Hematopoietic multipotent progenitor cell treated with erythropoietin and hydrocortisone succinate and interleukin-3 and kit ligand, for 15 days (in vitro differentiated cells): ENCODE results near the gene RAD51B.

Experiments
- DNase-seq: peaks from one replicate; pipeline ENCODE4 v3.0.0-alpha.2; 2015; ENCODE audit warnings: low spot score

Gene RAD51B

DNA sequence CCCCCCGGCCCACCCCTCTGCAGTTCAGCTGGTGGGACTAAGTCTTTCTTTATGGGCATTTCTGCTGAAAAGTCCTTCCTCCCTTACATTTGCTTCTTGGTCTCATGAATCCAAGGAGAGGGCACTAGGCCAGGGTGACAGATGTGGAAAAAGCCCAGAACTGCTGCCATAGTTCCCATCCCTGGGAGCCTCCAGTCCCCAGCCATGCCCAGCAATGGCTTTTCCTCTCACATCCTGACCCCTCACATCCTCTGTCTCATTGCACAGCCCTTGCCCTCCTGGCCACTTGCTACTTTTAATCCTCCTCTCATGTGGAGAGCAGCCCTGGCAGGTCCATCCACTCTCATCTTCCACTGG, 850.8 kb downstream of the RAD51B start:
- no peak for DNase-seq

DNA sequence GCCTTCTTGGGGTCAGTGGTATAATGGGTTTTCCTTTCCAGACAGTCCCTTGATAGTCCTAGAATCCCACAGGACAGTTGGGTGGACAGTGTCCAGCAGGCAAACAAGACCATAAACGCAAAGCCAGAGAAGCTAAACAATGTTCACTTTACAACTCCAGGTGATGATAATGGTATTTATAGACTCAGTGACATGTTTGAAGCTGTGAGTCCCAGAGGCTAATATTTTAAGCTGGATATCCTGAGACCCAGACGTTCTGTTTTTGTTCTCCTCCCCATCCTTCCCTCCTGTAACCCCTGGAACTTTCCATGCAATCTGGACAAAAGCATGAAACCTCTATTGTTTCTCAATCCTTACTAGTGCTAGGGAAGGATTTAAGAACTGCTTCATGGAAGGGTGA, 852.3 kb downstream of the RAD51B start:
- DNase-seq = no peak

DNA sequence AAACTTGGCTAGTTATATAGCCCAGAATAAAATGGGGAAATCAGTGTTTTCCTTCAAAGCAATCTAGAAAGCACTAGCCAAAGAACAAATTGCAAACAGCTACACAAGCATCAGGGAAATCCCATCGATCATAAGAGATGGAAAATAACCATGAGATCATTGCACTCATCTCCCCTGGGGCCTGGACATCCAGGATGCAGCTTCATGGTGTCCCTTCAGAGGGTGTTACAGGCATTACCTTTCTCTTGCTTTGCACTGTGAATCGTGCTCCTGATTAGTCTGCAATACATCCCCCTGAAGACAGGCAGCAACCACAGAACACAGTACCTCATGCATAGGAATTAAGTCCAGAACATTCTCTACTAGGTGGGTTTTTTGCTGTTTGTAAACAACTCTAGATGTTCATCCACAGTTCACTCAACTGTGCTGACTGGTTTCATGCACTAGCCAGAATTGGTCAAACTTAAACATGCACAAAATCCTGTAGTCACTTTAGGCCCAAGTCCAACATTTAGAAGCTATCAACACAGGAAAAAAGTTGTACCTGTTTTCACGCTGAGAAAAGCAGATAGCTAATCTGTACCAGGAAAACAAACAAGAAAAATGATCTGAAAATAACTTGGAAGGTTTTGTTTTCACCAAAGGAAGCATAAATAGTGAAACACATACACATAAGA, 853.2 kb downstream of the RAD51B start:
- no peak for DNase-seq

DNA sequence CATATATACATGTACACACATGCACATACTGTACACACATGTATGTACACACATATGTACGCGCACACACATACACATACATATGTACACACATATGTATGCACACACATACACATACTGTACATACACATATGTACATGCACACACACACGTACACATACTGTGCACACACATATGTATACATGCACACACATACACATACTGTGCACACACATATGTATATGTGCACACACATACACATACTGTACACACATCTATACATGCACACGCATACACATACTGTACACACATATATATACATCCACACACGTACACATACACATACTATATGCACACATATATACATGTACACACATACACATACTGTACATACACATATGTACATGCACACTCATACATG, 853.9 kb downstream of the RAD51B start:
- no peak for DNase-seq

DNA sequence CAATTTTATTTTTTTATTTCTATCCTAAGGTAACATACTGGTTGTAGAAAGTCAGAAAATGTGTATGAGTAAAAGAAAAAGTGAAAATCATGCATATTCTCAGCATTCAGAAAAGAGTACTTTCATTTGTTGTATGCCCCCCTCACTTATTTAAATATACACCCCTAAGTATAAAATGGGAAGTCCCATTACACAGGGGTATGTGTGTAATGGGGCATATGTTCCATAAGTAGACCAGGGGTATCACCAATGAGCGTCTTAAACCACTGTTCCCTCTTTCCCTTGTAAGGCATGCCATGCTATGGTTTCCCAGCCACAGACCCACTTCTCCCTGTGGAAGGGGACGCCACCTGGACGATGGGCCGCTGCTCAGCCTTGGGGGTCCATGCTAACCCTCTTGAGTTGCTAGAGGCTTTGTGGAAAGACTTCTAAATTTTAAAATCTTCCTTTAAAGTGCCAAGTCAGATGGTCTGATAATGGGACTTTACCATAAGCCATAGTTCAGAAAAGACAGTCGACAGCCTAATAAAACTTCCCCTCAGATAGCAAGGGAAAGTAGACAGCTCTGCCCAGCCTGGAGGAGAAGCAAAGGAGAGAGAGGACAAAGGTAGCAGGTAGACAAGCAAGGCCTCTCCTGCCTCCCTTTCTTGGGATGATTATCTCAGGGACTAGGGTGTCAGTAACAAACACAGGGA, 855.1 kb downstream of the RAD51B start:
- no peak for DNase-seq

DNA sequence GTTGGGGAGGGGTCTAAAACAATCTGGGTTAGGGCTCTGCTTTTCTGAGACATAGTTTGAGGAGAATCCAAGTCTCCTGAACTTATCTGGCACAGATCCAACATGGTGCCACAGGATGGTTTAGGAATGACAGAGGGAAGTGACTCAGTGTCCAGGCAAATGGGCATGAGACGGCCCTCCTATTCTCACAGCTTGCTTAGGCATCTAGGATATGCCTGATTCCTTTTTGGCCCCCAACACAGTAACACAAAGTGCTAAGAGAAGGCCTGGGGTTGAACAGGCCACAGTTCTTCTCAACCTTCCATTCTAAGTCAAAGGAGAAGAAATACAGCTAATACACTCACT, 855.6 kb downstream of the RAD51B start:
- DNase-seq = no peak

DNA sequence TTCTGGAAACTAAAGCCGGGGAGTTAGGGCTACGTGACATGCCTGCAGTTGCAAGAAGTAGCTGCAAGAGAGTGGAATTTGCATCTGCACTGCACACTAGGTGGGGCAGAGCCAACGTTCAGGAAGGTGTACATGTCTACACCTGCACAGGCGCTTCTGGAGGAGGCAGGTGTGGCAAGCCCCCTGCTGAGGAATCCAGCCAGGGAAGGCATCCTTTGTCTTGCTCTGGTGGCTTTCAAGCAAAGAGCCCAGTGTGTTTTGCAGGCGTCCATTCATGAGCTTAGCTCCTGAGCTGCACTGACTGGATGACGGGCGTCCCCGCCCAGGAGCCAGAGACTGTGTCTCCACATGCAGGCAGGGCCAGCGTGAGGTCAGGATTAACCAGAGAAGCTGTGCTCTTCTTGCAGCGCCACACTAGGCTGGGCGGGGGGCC, 856.9 kb downstream of the RAD51B start:
- DNase-seq = no peak

DNA sequence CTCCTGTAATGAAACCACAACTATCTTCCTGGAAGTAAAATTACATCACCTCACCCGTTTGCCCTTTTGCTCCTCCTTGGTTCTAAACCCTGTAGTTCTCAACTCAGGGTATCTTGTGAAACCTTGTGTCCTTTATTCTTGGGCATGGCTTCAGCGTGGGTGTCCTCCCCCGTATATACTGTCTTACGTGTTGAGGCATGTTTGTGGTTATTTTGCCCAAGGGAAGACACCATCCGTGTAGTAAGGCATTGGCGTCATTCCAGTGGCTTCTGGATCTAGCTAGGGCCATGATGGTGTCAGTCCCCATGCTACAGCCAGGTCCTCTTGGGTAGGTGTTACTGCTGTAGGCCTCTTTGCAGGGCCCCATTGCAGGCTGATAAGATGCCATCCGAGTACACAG, 857.9 kb downstream of the RAD51B start:
- no peak for DNase-seq

DNA sequence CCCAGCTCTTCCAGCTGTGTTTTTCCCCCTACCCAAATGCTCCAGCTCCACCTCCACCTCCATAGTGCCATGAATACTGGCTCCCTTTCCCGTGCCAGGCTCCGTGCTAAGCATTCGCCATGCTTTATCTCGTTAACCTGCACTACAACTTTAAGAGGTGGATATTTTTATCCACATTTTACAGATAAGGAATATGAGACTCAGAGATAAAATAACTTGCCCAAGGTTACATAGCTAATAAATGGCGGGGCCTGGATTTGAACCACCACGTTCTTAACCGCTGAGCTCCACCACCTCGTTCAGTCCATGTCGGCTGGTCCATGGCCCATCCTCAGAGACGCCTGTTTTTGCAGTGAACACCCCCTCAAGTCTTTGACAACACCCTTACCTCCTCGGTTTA, 858.3 kb downstream of the RAD51B start:
- DNase-seq = no peak

DNA sequence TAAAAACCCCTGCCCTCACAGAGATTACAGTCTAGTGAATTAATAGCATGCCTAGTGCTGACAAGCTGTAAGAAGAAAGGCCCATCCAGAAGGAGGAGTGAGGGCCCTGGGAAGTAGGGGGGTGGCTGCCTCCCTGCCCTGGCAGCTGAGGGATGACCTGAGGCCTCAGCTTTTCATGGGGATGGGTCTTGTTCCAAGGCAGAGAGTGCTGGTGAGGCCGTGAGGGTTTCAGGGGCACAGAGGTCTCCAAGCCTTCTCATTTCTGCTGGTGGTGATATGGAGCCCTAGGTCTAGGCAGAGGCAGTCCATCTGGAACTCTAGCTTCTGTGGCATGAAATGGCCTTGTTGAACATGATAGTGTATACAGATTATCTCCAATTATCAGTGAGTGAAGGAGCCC, 858.9 kb downstream of the RAD51B start:
- DNase-seq = no peak

DNA sequence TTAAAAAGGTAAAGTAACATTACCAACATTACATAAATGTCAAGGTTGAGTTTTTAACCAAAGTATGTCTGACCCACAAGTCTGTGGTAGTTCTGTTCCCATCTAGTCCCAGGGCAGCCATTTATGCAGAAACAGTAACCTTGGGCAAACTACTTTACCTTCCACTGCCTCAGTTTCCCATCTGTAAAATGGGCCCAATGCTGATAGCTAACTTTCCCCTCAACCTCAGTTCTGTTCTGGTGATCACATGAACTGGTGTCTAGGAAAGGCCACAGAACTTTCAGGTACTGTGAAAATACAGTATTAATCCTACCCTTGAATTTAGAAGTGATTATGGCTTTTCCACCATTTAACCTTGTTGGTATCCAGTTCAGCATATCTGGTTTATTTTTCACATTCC, 859.7 kb downstream of the RAD51B start:
- no peak for DNase-seq

DNA sequence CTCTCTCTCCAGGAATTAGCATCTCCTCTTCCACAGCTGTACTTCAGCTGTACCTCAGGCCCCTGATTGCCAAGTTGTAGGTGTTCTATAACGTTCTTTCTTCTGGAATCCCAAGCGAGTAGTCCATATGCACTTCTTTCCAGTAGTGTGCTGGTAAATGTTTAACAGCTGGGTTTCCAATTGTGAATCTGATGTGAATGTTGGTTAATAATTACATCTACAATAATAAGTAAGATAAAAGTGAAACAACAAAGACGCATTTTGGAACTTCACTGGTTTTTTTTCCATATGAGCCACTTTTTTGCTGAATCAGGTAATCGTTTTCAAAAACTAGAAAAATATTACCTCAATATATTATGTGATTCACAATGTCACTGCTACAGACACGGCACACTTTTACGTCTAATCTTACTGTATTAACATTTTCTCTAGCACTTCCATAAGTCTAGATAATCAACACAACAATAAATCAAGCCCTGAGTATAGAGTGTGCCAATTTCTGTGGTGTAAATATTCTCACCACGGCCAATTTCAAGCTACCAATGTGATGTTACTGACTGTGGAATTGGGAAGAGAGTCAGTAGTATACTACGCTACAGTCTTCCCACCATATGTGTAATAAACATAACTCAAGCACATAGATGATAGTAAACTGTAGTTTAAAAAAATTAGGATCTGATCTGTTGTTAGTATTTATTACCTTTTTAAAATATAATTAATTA, 860.3 kb downstream of the RAD51B start:
- DNase-seq = no peak

DNA sequence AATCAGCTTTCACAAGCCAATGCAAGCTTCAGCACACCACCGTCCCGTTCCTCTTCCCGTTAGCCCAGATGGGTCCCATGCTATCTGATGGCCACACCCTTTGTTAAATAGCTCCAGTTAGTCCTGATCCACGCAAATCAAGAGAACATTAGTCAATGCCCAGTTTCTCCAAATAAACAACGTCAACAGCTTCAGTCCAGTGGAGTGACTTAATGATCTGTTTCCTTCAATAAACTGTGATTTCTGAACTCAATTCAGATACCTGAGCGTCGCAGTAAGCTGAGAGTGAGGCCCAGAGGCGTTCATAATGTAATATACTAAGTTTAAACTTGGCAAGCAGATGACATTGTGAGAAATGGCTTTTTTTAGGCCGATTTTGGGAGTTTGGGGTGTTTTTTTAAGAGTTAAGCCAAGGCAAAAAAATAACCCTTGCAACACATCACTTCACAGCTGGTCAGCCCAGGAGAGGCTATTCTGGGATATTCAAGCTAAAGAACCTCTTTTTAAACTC, 861.0 kb downstream of the RAD51B start:
- no peak for DNase-seq

DNA sequence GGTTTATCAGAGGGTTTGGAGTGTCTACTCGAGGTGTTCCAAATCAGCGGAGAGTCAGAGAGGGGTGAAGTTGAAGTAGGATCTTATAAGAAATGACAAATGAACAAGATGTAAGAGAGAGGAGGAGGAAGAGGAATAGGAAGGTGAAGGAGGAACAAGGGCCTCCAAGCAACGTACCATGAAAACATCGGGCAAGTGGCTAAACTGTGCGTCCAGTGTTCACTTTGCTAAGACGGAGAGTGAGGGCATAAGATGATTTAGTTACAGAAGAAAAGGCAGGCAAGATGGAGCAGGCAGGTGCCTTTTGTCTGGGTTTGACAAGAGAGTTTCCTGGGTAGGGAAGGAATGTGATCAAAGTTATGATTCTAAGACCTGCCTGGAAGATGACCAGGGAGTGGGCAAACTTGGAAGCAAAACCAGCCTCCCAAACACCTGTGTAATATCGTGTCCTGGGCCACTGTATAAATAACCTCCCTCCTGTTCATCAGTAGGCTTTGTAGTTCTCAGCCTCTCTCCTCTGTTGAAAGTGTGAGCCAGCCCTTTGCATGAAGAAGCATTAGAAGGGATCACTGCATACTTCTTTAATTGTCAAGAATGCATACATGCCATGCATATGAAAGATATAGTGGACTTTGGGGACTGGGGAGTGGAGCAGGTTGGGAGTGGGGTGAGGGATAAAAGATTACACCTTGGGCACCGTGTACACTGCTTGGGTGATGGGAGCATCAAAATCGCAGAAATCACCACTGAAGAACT, 861.9 kb downstream of the RAD51B start:
- DNase-seq = no peak

DNA sequence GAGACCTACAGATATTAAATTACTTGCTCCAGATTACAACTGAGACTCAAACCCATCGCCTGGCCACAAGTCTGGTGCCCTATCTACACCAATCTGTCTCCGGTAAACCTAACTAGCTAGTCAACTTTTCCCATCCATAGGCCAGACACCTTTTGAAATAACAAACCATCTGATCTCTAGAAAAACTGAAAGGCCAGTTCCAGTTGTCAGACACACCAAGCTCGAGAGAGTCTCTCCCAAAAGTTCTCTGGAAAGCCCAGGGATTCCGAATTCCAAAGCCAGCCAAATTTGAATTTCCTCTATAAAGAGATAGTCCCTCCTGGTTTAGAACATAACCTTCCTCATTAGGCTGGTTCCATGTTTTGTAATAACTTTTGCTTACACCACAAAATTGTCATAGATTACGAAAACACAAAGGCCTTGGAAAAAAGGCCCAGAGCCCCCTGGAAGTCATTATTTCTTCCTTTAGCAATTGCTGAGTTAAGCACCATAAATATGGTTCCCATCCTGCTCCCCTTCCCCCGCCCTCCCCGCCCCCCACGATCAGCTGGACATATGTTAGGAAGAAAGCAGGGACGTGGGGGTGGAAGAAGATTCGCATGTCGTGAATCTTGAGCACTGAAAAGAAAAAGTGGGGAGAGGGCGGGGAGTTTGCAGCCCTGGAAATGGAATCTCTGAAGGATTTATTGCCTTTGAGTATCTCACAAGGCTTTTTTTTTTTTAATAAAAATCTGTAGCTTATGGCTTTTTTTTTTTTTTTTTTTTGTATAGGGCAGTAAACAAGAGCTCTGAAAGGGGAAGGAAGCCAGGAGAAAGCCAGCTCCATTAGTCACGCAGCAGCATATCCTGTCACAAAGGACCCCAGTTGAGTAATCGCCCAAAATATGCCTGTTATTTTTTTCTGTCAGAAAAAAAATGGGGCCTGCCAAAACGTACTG, 862.9 kb downstream of the RAD51B start:
- no peak for DNase-seq

DNA sequence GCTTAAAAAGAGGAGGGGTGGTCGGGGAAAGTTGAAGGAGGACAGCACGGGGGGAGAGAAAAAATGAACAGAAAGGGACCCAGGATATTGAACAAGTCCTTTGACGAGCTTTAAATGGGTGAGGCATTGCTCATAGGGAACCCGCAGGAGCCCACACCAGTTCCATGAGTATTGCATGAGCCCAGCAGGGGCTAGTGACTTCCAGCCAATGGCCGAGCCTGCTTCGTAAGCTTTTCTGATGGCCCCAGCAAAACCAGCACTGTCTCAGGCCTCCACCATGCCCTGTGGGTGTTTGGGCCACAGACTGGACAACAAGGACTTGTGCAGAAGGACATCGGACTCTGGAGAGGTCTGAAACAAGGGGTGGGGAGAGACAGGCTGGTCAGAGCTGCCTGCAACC, 863.7 kb downstream of the RAD51B start:
- no peak for DNase-seq

DNA sequence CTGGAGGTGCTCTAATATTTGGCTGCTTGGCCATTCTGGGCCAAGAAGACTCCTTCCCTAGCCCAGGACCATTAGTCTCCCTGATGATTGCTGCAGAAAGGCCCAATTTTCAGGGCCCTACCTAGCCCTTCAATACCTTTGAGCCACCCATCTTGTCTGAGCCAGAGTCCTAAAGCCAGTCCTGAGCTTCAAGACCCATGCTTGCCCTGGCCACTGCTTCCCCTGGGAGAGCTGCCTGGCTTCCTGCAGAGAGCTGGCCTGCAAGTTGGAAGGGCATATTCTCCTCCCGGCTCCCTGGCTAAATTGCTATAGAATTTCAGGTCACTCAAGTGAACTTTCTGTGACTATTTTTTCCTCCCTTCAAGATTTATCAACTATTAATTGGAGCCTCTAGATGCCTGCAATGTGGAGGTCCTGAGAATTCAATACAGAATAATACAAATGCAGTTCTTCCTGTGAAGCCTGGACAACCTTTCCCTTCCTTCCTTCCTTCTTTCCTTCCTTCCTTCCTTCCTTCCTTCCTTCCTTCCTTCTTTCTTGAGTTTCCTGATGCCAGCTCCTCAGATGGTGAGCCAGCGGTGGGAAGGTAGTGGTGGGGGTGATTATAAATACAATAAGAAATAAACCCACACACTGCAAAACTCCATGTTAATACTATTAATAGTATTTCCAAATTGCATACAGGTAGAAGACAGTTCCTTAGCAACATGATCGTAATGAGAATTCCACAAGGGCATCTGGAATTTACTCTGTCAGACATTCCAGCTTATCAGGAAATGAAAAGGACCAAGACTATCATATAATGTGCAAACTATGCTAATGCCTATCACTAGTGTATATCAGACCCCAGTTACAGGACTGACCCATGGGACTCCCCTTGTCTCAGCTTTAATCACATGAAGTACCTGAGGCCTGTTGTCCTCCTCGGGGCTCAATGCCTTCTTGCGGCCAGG, 865.2 kb downstream of the RAD51B start:
- no peak for DNase-seq

DNA sequence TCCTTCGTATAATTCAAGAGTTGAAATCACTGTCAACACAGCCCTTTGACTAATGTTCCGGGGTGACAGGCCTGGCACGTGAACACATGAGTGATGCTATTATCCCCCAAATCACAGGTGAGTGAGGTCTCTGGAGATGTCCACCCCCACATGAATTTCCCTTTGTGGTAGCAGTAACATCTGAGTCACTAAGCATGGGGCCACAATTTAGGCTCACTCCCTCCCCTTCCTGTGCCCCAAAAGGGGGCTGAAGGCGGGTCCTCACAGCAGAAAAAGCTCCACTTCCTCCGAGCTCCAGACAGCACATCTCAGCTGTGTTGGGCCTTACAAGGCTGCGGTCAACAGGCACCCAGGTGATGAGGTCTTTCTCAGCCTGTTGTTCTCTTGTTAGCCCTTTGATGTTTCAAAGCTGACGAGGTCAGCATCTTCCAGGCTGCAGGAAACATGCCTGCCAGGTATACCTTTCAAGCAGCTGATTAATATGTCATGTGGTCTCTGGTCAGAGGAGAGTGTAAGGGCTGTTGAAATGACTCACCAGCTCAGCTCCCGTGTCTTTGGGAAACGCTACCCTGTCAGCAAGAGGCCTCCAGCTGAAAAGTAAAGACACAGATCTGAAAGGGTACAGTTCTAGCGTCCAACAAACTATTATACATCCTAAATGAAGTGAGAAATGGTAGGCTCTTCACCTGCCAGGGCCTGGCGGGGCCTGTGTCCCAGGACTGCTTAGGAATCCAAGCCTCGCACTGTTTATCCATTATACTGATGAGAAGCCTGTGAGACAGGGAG, 866.0 kb downstream of the RAD51B start:
- DNase-seq = no peak

DNA sequence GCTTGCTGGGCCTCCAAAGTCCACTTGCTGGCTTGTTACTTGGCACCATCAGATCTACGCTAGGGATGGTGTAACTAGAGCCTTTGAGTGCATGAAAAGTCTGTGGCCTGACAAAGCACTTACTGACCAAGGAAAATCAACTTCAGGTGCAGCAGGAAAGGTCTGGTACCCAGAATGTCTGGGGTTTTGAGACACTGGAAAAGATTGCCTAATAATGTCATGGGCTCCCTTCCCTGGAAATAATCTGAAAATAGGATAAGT, 866.6 kb downstream of the RAD51B start:
- DNase-seq = no peak

DNA sequence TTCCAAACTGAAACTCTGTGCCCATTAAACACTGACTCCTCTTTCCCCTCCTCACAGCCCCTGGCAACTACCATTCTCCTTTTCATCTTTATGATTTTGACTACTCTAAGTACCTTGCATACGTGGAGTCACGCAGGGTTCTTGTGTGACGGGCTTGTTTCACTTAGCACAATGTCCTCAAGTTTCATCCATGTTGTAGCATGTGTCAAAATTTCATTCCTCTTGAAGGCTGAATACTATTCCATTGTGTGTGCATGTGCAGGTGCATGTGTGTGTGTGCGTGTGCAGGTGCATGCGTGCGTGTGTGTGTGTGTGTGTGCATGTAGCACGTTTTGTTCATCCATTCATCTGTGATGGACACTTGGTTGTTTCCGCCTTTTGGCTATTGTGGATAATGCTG, 867.1 kb downstream of the RAD51B start:
- DNase-seq = no peak
